Naive thymus-derived CD8-positive, alpha-beta T cell (primary cell): ENCODE measurements around the gene MYO15B. TPM values are rescaled to one million over a fixed set of nuclear protein-coding genes. Genes with fewer than 3 reads are reported as not detected.

Experiments
- ATAC-seq, 2 donors: fragments of 150-1000 bp; cut with Tn5 transposase in 1 of 2; sonication (Bioruptor Pico), chemical (Tn5 transposase) in 1 of 2; 1 replicate in 1 of 2; 2 replicates in 1 of 2; pipeline ENCODE4 v1.10.0; 2021; ENCODE audit warnings: mild to moderate bottlenecking in 2 of 2, moderate library complexity in 2 of 2
- POLR2A ChIA-PET: fragments of 350-600 bp; sonication (Branson Sonifier 250); formaldehyde crosslinking; loops from one replicate; lab custom pipeline; 2021; ENCODE audit warnings: antibody characterized with exemption; lab: Charles Lee
- DNase-seq, 10 donors: peaks; one replicate each; pipeline versions ENCODE4 v3.0.0 to v3.0.0-alpha.2; 2020 to 2022
- H3K27ac Mint-ChIP-seq, 10 donors: one replicate each; pipeline ENCODE4 v1.8.0; 2020 to 2022; ENCODE audit warnings: mild to moderate bottlenecking in 10 of 10, mixed read lengths in 10 of 10, moderate library complexity in 4 of 10, inconsistent platforms in 1 of 10
- H3K27me3 Mint-ChIP-seq, 5 donors: one replicate each; pipeline ENCODE4 v1.8.0; 2021 to 2022; ENCODE audit warnings: mixed read lengths in 5 of 5
- H3K36me3 Mint-ChIP-seq, 3 donors: one replicate each; pipeline ENCODE4 v1.8.0; 2020 to 2022; ENCODE audit warnings: mixed read lengths in 3 of 3, mild to moderate bottlenecking in 2 of 3, inconsistent platforms in 1 of 3
- H3K4me1 Mint-ChIP-seq, 4 donors: one replicate each; pipeline ENCODE4 v1.8.0; 2021 to 2022; ENCODE audit warnings: mixed read lengths in 4 of 4
- H3K4me3 Mint-ChIP-seq, 10 donors: one replicate each; pipeline ENCODE4 v1.8.0; 2020 to 2022; ENCODE audit warnings: mild to moderate bottlenecking in 10 of 10, mixed read lengths in 10 of 10, moderate library complexity in 6 of 10, inconsistent platforms in 1 of 10
- H3K9me3 Mint-ChIP-seq, 9 donors: one replicate each; pipeline ENCODE4 v1.8.0; 2020 to 2022; ENCODE audit warnings: mixed read lengths in 9 of 9, mild to moderate bottlenecking in 3 of 9, inconsistent platforms in 1 of 9, moderate library complexity in 1 of 9
- polyA plus RNA-seq, 3 donors: library from polyadenylated mRNA; unstranded; fragments of 300-500 nt; fragmentation: Illumina TruSeq; gene quantifications; one replicate each; pipeline ENCODE4 v1.2.3, GENCODE V29; 2021
- total RNA-seq, 8 experiments: library from RNA in 2 of 8; stranded (reverse) in 2 of 8; gene quantifications; one replicate each; pipeline ENCODE4 v1.2.3 and lab custom pipeline; 2021 to 2026

Gene MYO15B
- total and polyA plus RNA-seq, 5 experiments from 2014 or later = 1.9 to 418 (median 3.2) TPM

DNA sequence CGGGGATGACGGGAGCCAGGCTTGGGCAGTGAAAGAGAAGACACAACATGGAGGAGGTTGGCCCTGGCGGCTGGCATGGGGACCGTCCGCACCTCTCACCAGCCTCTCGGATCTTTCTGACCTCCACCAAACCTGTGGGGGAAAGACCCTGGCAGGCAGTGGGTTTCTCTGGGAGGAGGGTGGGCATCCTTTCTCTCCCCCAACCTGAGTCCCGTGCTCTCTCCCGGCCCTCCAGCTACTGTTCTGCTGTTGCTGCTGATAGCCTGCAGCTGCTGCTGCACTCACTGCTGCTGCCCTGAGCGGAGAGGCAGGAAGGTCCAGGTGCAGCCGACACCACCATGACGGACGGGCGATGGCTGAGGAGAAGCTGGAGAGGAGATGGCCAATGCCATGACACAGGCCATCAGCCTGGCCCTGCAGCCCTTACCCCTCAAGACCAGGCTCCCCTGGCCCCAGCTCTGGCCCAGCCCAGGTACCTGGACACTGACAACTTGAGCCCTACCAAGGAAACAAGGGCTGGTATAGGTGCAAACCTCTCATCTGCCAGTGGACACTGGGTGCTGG, 53.0 kb downstream of the MYO15B start:
- peaks cover 0 to 7% (median 0%) of the 10 kb centered on the region in 3 donors for H3K36me3 Mint-ChIP-seq

GRCh38 chr17:75641343-75641742, 53.7 kb downstream of the MYO15B start:
- peaks cover 0 to 6% (median 4%) of the 10 kb centered on the region in 4 donors for H3K4me1 Mint-ChIP-seq
- no peaks in the 10 kb centered on the region for H3K27me3 Mint-ChIP-seq
- H3K36me3 Mint-ChIP-seq = peaks cover 0 to 9% (median 0%) of the 10 kb centered on the region in 3 donors
- H3K9me3 Mint-ChIP-seq = no peaks in the 10 kb centered on the region
- H3K4me3 Mint-ChIP-seq = no peak overlapping the region
- ATAC-seq (no peak), DNase-seq (no peak)
- H3K27ac Mint-ChIP-seq = no peak overlapping the region
- POLR2A ChIA-PET = no interaction called here

More for the DNA sequence above, 53.0 kb downstream of the MYO15B start:
- ATAC-seq (no peak), DNase-seq (no peak)
- Mint-ChIP-seq H3K27ac (peak overlapping the region in 1 of 10 donors; percentile 35), H3K27me3 (no peaks in the 10 kb centered on the region), H3K9me3 (no peaks in the 10 kb centered on the region), H3K4me3 (no peak overlapping the region), H3K4me1 (peaks cover 0 to 2% (median 0%) of the 10 kb centered on the region in 4 donors)
- POLR2A ChIA-PET = no interaction called here

DNA sequence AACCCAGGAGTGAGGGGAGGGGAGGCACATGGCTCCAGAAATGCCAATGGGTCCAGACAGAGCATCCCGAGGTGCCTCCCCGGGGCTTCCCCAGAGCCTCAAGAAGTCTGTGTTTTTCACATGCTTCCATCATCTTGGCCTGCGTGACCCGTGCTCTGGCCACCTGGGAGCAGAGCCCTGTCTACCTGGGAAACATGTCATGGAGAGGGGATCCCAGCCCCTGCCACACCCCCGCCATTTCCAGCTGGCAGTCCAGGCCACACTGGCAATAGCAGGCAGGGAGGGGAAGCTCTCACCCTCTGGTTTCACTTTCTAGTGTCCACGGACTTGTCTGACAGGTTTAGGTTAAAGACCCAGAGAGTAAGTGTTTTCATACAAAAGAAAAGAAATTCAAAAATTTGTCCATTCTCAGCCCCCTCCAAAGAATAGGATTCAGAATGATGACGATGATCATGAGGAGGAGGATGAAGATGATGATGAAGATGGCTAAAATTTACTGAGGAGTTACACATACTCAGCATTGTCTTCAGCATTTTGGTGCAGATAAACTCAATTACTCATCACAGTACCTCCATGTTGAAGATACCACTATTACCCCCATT, 54.7 kb downstream of the MYO15B start:
- Mint-ChIP-seq H3K4me3 (no peak overlapping the region), H3K36me3 (peaks cover 0 to 9% (median 0%) of the 10 kb centered on the region in 3 donors), H3K27ac (no peak overlapping the region), H3K4me1 (peaks cover 0 to 7% (median 4%) of the 10 kb centered on the region in 4 donors), H3K27me3 (no peaks in the 10 kb centered on the region), H3K9me3 (no peaks in the 10 kb centered on the region)
- POLR2A ChIA-PET = no interaction called here
- ATAC-seq (no peak), DNase-seq (no peak)

DNA sequence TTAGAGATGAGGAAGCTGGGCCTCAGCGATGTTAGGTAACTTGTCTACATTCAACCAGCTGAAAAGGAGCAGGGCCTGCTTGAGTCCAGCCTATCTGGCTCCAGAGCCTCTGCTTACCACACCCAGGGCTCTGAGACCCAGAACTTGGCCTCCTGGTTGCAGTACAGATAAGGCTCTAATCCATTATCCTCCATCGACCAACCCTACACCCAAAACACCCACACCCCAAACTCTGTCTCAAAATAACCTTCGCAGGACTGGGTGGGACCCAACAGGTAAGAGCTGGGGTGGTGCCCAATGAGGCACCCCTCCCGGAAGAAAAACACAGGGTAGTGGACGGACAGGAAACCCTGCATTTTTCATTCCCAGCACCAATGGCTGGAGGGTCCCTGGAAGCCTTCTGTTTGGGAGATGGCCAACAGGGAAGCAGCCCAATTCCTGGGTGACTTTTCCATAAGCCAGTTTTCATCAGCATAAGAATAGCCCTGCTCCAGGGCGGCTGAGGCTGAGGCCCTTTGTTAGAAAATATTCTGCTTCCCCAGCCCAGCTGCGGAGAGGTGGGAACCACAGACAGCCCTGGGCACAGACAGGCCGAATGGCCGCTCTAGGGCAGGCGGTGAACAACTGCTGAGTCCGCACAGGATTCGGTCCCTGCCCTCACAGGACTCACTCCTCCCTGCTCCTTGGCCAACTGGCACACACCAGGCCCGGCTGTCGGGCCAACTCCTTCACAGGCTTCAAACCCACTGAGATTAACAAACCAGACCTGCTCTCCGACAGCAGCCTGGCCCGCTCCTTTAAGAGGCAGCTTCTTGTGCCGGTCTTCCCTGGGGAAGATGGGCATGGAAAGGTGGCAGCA, 55.4 kb downstream of the MYO15B start:
- DNase-seq (no peak), ATAC-seq (no peak)
- Mint-ChIP-seq H3K4me1 (peaks cover 0 to 7% (median 4%) of the 10 kb centered on the region in 4 donors), H3K27me3 (no peaks in the 10 kb centered on the region), H3K4me3 (no peak overlapping the region), H3K27ac (no peak overlapping the region), H3K9me3 (no peaks in the 10 kb centered on the region), H3K36me3 (peaks cover 0 to 14% (median 0%) of the 10 kb centered on the region in 3 donors)
- POLR2A ChIA-PET = no interaction called here

- H3K4me3 Mint-ChIP-seq = no peak overlapping the region
- peak overlapping the region in 1 of 10 donors; percentile 51 for H3K27ac Mint-ChIP-seq
- POLR2A ChIA-PET = no interaction called here
- peaks cover 0 to 18% (median 0%) of the 10 kb centered on the region in 3 donors for H3K36me3 Mint-ChIP-seq
- H3K9me3 Mint-ChIP-seq = no peaks in the 10 kb centered on the region
- no peaks in the 10 kb centered on the region for H3K27me3 Mint-ChIP-seq
- H3K4me1 Mint-ChIP-seq = peaks cover 0 to 7% (median 4%) of the 10 kb centered on the region in 4 donors
- no peak for DNase-seq
- ATAC-seq = no peak
These were observed 56.0 kb downstream of the MYO15B start for GRCh38 chr17:75643643-75644017.

- no peaks in the 10 kb centered on the region for H3K9me3 Mint-ChIP-seq
- H3K4me3 Mint-ChIP-seq = no peak overlapping the region
- H3K27me3 Mint-ChIP-seq = no peaks in the 10 kb centered on the region
- H3K4me1 Mint-ChIP-seq = peaks cover 0 to 7% (median 4%) of the 10 kb centered on the region in 4 donors
- POLR2A ChIA-PET = interaction anchor here (0.6 to 1.3 kb wide), 2 partner anchors 17 to 210 kb away, joined by 3 read pairs; partner anchors contain the start of gene WBP2
- peaks cover 0 to 35% (median 13%) of the 10 kb centered on the region in 3 donors for H3K36me3 Mint-ChIP-seq
- H3K27ac Mint-ChIP-seq = peak overlapping the region in 1 of 10 donors; percentile 87
- DNase-seq (no peak), ATAC-seq (no peak)
These were observed 57.9 kb downstream of the MYO15B start for GRCh38 chr17:75645501-75645888.

DNA sequence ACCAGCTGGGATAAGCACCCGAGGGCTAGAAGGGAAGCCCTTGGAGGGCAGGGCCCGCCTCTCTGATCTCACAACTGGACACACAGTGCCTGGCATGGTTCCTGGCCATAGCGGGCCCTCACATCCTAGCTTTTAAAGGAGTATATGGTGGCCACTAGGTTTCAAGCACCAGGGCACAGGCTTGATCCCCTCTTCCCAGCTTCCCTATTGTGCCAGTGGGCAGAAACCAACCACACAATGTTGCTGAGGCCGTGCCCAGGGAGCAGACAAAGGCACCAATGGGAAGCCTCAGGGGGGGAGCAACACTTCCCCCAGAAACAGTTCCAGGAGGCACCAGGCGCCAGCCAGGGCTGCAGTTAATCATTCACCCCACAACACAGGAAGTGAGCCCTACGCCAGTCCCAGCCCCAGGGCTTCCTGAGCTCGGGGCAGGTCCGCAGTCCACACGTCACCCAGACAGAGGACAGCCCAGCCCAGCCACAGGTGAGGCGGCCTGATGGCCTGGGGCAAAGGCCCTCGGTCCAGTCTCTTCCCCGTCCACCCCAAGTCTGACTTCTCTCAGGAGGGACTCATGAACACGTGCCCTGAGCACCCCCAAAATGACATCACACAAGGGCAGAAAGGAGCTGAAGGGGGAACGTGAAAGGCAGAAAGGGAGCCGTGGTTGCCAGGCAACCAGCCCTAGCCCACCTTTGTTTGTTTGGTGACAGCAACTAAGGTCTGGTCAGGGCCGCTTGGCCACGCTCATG, 58.5 kb downstream of the MYO15B start:
- ATAC-seq (peak; percentile 54 to 74), DNase-seq (no peak)
- Mint-ChIP-seq H3K27me3 (no peaks in the 10 kb centered on the region), H3K27ac (peak overlapping the region in 4 of 10 donors; percentile 36 to 87 (median 78)), H3K36me3 (peaks cover 0 to 41% (median 19%) of the 10 kb centered on the region in 3 donors), H3K9me3 (no peaks in the 10 kb centered on the region), H3K4me1 (peaks cover 0 to 7% (median 4%) of the 10 kb centered on the region in 4 donors), H3K4me3 (peak overlapping the region in 3 of 10 donors; percentile 24 to 53 (median 39))
- POLR2A ChIA-PET = interaction anchor here (0.6 kb wide), 1 partner anchor 209 kb away, joined by 3 read pairs; the partner anchor contains the start of gene WBP2

DNA sequence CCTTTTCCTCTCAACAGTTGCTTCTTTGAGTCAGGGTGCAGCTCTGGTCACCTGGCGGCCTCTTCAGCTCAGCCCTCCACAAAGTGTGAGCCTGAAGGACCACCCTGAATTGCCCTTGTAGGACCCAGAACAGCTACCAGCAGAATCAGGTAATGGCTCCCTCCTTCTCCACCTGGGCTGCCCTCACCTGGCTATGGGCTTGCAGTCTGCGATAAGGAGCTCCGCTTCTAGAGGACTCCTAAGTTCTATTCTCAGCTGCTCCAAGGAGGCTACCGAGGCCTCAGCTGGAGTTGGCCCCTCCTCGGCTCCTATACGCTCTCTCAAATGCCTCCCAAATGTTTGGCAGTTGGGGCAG, 59.0 kb downstream of the MYO15B start:
- Mint-ChIP-seq H3K36me3 (peaks cover 0 to 46% (median 21%) of the 10 kb centered on the region in 3 donors), H3K9me3 (no peaks in the 10 kb centered on the region), H3K27me3 (no peaks in the 10 kb centered on the region), H3K4me1 (peaks cover 0 to 7% (median 4%) of the 10 kb centered on the region in 4 donors), H3K27ac (peak overlapping the region in 2 of 10 donors; percentile 40 to 87), H3K4me3 (no peak overlapping the region)
- DNase-seq (no peak), ATAC-seq (no peak)
- POLR2A ChIA-PET = no interaction called here

- Mint-ChIP-seq H3K27me3 (no peaks in the 10 kb centered on the region), H3K4me3 (no peak overlapping the region), H3K4me1 (peaks cover 0 to 7% (median 4%) of the 10 kb centered on the region in 4 donors), H3K36me3 (peaks cover 0 to 50% (median 21%) of the 10 kb centered on the region in 3 donors), H3K9me3 (no peaks in the 10 kb centered on the region), H3K27ac (peak overlapping the region in 1 of 10 donors; percentile 53)
- ATAC-seq = no peak
- DNase-seq = no peak
- POLR2A ChIA-PET = no interaction called here
These were observed 59.5 kb downstream of the MYO15B start for GRCh38 chr17:75647061-75647460.

DNA sequence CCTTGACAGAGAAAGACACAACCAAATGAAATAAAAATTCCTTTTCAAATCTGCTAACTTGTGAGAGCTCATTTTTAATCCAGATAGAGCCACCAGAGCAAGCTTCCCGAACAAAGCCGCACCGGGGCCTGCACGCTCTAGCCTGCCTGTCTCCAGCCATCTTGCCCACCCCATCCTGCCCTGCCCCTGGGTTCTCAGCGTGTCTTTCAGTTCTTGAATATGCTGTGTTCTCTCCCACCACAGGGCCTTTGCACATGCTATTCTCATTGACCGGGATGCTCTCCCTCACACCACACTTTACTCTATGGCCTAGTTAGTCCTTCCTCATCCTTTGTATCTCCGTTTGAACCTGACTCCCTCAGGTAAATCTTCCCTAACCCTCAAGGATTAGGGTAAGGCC, 60.3 kb downstream of the MYO15B start:
- Mint-ChIP-seq H3K4me3 (no peak overlapping the region), H3K9me3 (no peaks in the 10 kb centered on the region), H3K27me3 (no peaks in the 10 kb centered on the region), H3K36me3 (peaks cover 0 to 53% (median 23%) of the 10 kb centered on the region in 3 donors), H3K4me1 (peaks cover 4 to 11% (median 8%) of the 10 kb centered on the region in 4 donors), H3K27ac (no peak overlapping the region)
- no peak for ATAC-seq
- DNase-seq = no peak
- POLR2A ChIA-PET = interaction anchor here (0.7 kb wide), 1 partner anchor 360 kb away, joined by 7 read pairs; no protein-coding TSS in a partner anchor

DNA sequence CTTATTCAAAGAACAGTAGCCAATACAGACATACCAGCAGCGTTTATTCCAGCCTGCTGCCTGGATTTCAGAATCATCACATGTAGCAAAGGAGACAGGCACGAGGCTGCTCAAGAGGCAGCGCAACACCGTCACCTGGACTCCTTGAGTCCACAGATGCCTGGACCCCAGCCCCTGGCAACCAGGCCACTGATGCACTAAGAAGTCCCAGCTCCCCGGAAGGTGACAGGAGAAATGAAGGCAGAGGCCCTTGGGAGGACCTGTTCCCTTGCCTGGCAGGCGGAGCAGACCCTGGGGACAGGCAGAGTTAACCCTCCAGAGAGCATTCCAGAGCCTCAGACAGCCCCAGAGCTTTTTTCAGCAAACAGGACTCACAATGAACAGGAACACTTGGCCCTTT, 62.1 kb downstream of the MYO15B start:
- Mint-ChIP-seq H3K4me3 (no peak overlapping the region), H3K36me3 (peaks cover 0 to 61% (median 23%) of the 10 kb centered on the region in 3 donors), H3K4me1 (peaks cover 11 to 15% (median 13%) of the 10 kb centered on the region in 4 donors), H3K27ac (no peak overlapping the region), H3K27me3 (no peaks in the 10 kb centered on the region), H3K9me3 (no peaks in the 10 kb centered on the region)
- DNase-seq (no peak), ATAC-seq (no peak)
- POLR2A ChIA-PET = interaction anchor here (0.6 to 0.7 kb wide), 2 partner anchors 17 to 18 kb away, joined by 3 read pairs; no protein-coding TSS in a partner anchor

DNA sequence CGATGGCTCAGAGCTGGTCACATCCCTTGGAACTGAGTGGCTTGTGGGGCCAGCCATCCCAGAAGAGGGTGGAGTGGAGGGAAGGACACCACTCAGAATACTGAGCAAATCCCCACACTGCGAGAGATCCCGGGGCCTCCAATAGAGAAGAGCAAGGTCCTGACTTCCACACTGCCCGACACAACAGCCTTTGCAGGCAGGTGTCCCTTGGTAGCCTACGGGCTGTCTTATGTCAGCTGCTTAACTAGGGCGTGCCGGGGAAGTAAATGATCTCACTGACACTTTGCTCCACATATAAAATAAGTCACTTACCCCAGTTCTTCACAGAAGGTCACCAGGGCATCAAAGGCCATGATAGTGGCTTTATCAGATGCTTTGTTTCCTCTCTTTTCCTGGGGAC, 63.3 kb downstream of the MYO15B start:
- ATAC-seq (no peak), DNase-seq (no peak)
- Mint-ChIP-seq H3K27ac (no peak overlapping the region), H3K9me3 (no peaks in the 10 kb centered on the region), H3K4me3 (no peak overlapping the region), H3K27me3 (no peaks in the 10 kb centered on the region), H3K4me1 (peaks cover 10 to 14% (median 12%) of the 10 kb centered on the region in 4 donors), H3K36me3 (peaks cover 0 to 59% (median 23%) of the 10 kb centered on the region in 3 donors)
- POLR2A ChIA-PET = no interaction called here
